ENCODE data around the gene TTC4.

GRCh38 chr1:54750596-54750995 lies 34.9 kb downstream of the TTC4 start:
- TF ChIP-seq POLR2A (IDR thresholded peaks at IDR 0.05) = no peak
- TF ChIP-seq, protein P1, sequence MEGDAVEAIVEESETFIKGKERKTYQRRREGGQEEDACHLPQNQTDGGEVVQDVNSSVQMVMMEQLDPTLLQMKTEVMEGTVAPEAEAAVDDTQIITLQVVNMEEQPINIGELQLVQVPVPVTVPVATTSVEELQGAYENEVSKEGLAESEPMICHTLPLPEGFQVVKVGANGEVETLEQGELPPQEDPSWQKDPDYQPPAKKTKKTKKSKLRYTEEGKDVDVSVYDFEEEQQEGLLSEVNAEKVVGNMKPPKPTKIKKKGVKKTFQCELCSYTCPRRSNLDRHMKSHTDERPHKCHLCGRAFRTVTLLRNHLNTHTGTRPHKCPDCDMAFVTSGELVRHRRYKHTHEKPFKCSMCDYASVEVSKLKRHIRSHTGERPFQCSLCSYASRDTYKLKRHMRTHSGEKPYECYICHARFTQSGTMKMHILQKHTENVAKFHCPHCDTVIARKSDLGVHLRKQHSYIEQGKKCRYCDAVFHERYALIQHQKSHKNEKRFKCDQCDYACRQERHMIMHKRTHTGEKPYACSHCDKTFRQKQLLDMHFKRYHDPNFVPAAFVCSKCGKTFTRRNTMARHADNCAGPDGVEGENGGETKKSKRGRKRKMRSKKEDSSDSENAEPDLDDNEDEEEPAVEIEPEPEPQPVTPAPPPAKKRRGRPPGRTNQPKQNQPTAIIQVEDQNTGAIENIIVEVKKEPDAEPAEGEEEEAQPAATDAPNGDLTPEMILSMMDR (IDR thresholded peaks at IDR 0.05) = no peak

Measured in heart left ventricle (tissue), 13 donors.